Duodenal mucosa (tissue), 2 donors: ENCODE data around the gene PSAPL1.
"Not testable (repeated sequence)": the region's sequence is repeated elsewhere in the genome, so short reads cannot be mapped to it uniquely, and the experiment has no call there.

ENCODE experiments used
- H3K27ac ChIP-seq: one replicate; pipeline ENCODE4 v1.7.0; 2013; ENCODE audit warnings: low read depth, low read length
- H3K27me3 ChIP-seq, 2 donors: one replicate each; pipeline ENCODE4 v1.7.0; 2013; ENCODE audit warnings: low read length in 2 of 2, control low read depth in 1 of 2; ENCODE audit not compliant: insufficient read depth in 2 of 2, control insufficient read depth in 1 of 2
- H3K36me3 ChIP-seq, 2 donors: one replicate each; pipeline ENCODE4 v1.7.0; 2013; ENCODE audit warnings: low read length in 2 of 2, control low read depth in 1 of 2; ENCODE audit not compliant: insufficient read depth in 2 of 2, control insufficient read depth in 1 of 2
- H3K4me1 ChIP-seq, 2 donors: one replicate each; pipeline ENCODE4 v1.7.0; 2013; ENCODE audit warnings: low read length in 2 of 2, control low read depth in 1 of 2; ENCODE audit not compliant: insufficient read depth in 2 of 2, control insufficient read depth in 1 of 2
- H3K4me3 ChIP-seq, 2 donors: one replicate each; pipeline ENCODE4 v1.7.0; 2013; ENCODE audit warnings: low read length in 2 of 2, low read depth in 1 of 2
- H3K9ac ChIP-seq, 2 donors: one replicate each; pipeline ENCODE4 v1.7.0; 2013; ENCODE audit warnings: low read length in 2 of 2, low read depth in 1 of 2
- H3K9me3 ChIP-seq, 2 donors: one replicate each; pipeline ENCODE4 v1.7.0; 2013; ENCODE audit warnings: low read length in 2 of 2, control low read depth in 1 of 2; ENCODE audit not compliant: control insufficient read depth in 1 of 2

Gene PSAPL1

GRCh38 chr4:7461230-7461629 lies 26.5 kb upstream of the PSAPL1 start:
- no peak overlapping the region for H3K9ac ChIP-seq
- no peaks in the 10 kb centered on the region for H3K27me3 ChIP-seq
- H3K4me3 ChIP-seq = no peak overlapping the region
- no peaks in the 10 kb centered on the region for H3K36me3 ChIP-seq
- no peaks in the 10 kb centered on the region for H3K9me3 ChIP-seq
- no peak overlapping the region for H3K27ac ChIP-seq
- no peaks in the 10 kb centered on the region for H3K4me1 ChIP-seq

DNA sequence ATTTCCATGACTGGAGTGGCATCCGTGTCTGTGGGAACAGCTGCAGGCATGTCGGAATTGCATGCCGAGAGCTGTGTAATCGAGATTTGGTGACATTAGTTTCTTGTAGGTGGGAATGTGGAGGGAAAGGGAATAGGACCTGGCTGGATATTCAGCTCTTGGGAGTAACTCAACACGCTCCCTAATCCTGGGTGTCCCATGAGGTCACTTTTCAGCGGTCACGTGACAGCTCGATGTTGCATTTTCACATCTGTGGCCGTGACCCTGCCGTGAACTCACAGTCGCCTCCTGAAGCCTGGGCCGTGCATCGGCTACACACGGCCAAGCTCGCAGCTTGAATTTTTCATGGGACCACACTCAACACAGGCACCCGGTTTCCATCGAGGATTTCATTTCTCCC lies 25.8 kb upstream of the PSAPL1 start:
- Histone ChIP-seq H3K9ac (no peak overlapping the region), H3K27ac (no peak overlapping the region), H3K27me3 (no peaks in the 10 kb centered on the region), H3K4me3 (no peak overlapping the region), H3K4me1 (no peaks in the 10 kb centered on the region), H3K9me3 (no peaks in the 10 kb centered on the region), H3K36me3 (no peaks in the 10 kb centered on the region)

GRCh38 chr4:7459471-7459870 lies 24.7 kb upstream of the PSAPL1 start:
- Histone ChIP-seq H3K9ac (no peak overlapping the region), H3K9me3 (no peaks in the 10 kb centered on the region), H3K27ac (no peak overlapping the region), H3K27me3 (no peaks in the 10 kb centered on the region), H3K4me1 (no peaks in the 10 kb centered on the region), H3K36me3 (no peaks in the 10 kb centered on the region), H3K4me3 (no peak overlapping the region)

GRCh38 chr4:7458477-7458876 lies 23.7 kb upstream of the PSAPL1 start:
- Histone ChIP-seq H3K36me3 (no peaks in the 10 kb centered on the region), H3K27me3 (no peaks in the 10 kb centered on the region), H3K4me1 (no peaks in the 10 kb centered on the region), H3K4me3 (no peak overlapping the region), H3K27ac (no peak overlapping the region), H3K9ac (no peak overlapping the region), H3K9me3 (no peaks in the 10 kb centered on the region)

DNA sequence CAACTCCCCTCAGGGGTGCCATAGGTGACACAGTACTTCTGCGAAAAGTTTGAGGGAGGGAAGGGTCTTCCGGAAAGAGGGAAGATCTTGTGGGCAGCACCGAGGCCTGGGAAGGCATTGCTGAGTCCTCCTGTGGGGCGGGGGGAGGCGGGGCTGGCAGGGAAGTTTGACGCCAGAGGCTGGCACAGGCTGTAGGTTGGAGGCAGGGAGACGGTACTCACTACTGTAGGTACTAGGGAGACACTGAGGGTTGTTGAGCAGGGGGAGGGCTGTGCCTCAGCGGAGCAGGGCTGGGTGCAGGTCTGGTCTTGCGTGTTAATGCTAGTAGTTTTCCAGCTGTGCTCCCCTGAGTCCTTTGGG lies 23.3 kb upstream of the PSAPL1 start:
- Histone ChIP-seq H3K4me3 (no peak overlapping the region), H3K36me3 (no peaks in the 10 kb centered on the region), H3K4me1 (no peaks in the 10 kb centered on the region), H3K27ac (no peak overlapping the region), H3K9ac (no peak overlapping the region), H3K27me3 (no peaks in the 10 kb centered on the region), H3K9me3 (no peaks in the 10 kb centered on the region)

DNA sequence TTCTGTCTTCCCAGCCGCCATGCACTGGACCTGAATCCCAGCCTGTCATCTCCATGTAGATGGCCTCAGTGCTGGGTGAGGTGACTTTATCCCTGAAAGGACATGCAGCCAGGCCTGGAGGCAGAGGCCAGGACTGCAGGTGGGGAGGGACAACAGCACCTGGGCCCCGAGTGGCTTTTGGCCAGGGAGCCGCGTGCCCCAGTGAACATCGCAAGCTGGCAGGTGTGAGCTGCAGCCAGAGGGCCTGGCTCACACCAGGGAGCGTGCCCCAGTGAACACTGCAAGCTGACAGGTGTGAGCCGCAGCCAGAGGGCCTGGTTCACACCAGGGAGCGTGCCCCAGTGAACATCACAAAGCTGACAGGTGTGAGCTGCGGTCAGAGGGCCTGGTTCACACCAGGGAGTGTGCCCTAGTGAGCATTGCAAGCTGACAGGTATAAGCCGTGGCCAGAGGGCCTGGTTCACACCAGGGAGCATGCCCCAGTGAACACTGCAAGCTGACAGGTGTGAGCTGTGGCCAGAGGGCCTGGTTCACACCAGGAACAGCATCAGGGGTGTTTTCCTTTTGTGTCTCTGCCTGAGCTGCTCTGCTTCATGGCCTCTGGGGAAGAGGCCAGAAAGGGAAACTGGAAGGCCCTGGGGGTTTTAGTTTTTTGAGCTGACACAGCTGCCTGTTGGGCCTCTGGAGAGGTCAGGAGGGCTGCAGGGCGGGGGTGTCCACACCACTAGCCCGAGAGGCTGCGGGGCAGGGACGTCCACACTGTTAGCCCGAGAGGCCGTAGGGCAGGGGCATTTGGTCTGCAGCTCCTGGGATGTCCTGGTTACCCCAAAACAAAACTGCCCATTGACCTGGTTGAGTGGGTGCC lies 22.7 kb upstream of the PSAPL1 start:
- H3K27me3 ChIP-seq = no peaks in the 10 kb centered on the region
- H3K4me3 ChIP-seq = no peak overlapping the region
- no peaks in the 10 kb centered on the region for H3K4me1 ChIP-seq
- no peaks in the 10 kb centered on the region for H3K36me3 ChIP-seq
- no peak overlapping the region for H3K9ac ChIP-seq
- H3K27ac ChIP-seq = no peak overlapping the region
- no peaks in the 10 kb centered on the region for H3K9me3 ChIP-seq

GRCh38 chr4:7452802-7453201 lies 18.1 kb upstream of the PSAPL1 start:
- H3K9ac ChIP-seq, H3K4me3 ChIP-seq, H3K9me3 ChIP-seq, H3K27ac ChIP-seq, H3K4me1 ChIP-seq, H3K36me3 ChIP-seq, H3K27me3 ChIP-seq: not testable (repeated sequence)

DNA sequence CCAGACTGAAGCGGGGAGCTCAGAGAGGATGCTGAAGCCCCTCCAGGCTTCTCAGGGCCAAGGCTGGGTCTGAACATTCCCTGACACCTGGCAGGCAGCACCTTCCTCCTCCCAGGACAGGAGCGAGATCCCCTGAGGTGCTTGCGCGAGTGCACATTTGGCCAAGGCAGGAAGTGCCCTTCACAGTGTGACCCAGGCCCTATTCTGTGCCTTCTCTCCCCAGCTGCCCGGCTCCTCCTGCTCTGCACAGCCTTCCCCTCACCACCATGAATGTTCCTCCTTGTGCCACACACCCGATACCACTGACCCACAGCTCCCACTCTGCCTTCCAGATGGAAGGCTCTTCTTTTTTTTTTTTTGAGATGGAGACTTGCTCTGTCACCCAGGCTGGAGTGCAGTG lies 17.1 kb upstream of the PSAPL1 start:
- Histone ChIP-seq H3K27ac (no peak overlapping the region), H3K36me3 (no peaks in the 10 kb centered on the region), H3K4me1 (no peaks in the 10 kb centered on the region), H3K4me3 (no peak overlapping the region), H3K9ac (no peak overlapping the region), H3K9me3 (no peaks in the 10 kb centered on the region), H3K27me3 (no peaks in the 10 kb centered on the region)

DNA sequence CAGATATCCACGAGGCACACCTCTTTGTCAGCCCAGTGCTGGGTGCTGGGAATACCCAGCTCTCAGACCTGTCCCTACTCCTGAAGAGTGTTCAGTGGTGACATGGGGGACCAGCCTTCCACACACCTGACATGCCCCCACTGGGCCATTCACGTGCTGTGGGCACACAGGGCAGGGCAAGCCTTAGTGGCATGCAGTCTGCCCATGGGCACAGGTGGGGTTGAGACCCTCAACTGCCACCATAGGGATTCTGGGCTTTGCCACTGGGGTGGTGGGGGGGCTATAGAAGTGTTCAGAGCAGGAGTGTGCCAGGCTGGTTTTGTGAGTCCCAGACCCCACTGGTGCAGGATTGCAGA lies 16.7 kb upstream of the PSAPL1 start:
- H3K9ac ChIP-seq = no peak overlapping the region
- H3K4me1 ChIP-seq = no peaks in the 10 kb centered on the region
- H3K36me3 ChIP-seq = no peaks in the 10 kb centered on the region
- H3K9me3 ChIP-seq = no peaks in the 10 kb centered on the region
- H3K27me3 ChIP-seq = no peaks in the 10 kb centered on the region
- no peak overlapping the region for H3K4me3 ChIP-seq
- no peak overlapping the region for H3K27ac ChIP-seq

- Histone ChIP-seq H3K9ac (no peak overlapping the region), H3K4me3 (no peak overlapping the region), H3K36me3 (no peaks in the 10 kb centered on the region), H3K9me3 (no peaks in the 10 kb centered on the region), H3K27ac (no peak overlapping the region), H3K27me3 (no peaks in the 10 kb centered on the region), H3K4me1 (no peaks in the 10 kb centered on the region)
These were observed 16.2 kb upstream of the PSAPL1 start for GRCh38 chr4:7450775-7451433.
